ENCODE measurements around the gene ZCCHC14. TPM values are rescaled to one million over a fixed set of nuclear protein-coding genes. Genes with fewer than 3 reads are reported as not detected.

The ZCCHC14 gene
- total RNA-seq, 1 experiment from 2014 or later: 37.8 TPM

DNA sequence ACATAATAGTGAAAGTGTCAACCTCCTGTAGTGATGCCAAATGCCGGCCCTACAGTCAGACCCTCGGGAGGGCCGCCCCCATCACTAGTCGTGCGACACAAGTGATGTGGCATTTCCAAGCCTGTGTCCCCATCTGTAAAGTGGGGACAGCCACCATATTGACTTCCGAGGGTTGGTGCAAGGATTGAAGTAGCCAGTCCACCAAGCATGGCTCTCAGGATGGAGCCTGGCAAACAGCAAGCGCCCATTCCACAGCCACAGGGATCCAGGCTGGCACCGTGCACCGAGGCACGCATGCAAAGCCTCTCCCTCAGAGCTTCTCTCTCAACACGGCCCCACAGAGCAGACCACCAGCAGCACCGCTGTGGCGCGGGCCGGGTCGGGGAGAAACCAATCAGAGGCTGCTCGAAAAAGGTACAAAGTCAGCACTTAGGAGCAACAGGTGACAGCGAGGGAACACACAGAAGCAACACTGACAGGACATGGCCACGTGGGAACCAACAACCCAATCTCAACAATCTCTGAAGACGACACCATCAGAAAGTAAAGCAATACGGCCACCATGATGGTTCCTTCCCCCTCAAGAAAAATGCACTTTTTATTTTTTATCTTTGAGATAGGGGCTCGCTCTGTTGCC is 20.6 kb downstream of the ZCCHC14 start:
- no peak for ATAC-seq
- DNase-seq (ENCODE audit: low read depth, low spot score): no peak
- no peaks in the 10 kb centered on the region for H3K9me2 ChIP-seq (ENCODE audit: insufficient read depth)
- H3K9ac ChIP-seq (ENCODE audit: low read length): no peak overlapping the region
- no peaks in the 10 kb centered on the region for H3K27me3 ChIP-seq (ENCODE audit: insufficient read depth, low read length)
- H3K79me2 ChIP-seq (ENCODE audit: insufficient read depth, low read length): peaks cover 86% of the 10 kb centered on the region
- H3K36me3 ChIP-seq (ENCODE audit: control insufficient read depth in 1 of 2, insufficient read depth in 2 of 2, low read length in 2 of 2): no peaks in the 10 kb centered on the region
- no peak overlapping the region for H2AFZ ChIP-seq (ENCODE audit: low read depth, low read length, poor library complexity, severe bottlenecking)
- no peak overlapping the region for H3K4me2 ChIP-seq (ENCODE audit: low read length)
- no peak overlapping the region for H3K4me3 ChIP-seq (replicated peaks in 1 of 2; ENCODE audit: low read depth in 1 of 2, low read length in 2 of 2)
- ChIA-PET RAD21 (ENCODE audit: low non-redundant PET in 1 of 2, low total read pairs in 2 of 2, uncharacterized antibody in 2 of 2, unreplicated experiment in 2 of 2) (no interaction called here), POLR2A (no interaction called here), CTCF (no interaction called here)
- H3K27ac ChIP-seq (ENCODE audit: low read depth, low read length): no peak overlapping the region
- TF ChIP-seq, protein P1, sequence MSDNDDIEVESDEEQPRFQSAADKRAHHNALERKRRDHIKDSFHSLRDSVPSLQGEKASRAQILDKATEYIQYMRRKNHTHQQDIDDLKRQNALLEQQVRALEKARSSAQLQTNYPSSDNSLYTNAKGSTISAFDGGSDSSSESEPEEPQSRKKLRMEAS (IDR thresholded peaks at IDR 0.05): no peak
- no peak for TF ChIP-seq EZH2phosphoT487 (IDR thresholded peaks at IDR 0.05; ENCODE audit: borderline replicate concordance)
- no peak for TF ChIP-seq CBX3 (IDR thresholded peaks at IDR 0.05; ENCODE audit: low read depth)
- H3K4me1 ChIP-seq (ENCODE audit: control insufficient read depth in 1 of 2, insufficient read depth in 2 of 2, low read length in 2 of 2): no peaks in the 10 kb centered on the region
- intact Hi-C loops (cut with micrococcal nuclease): no loop called here
- H4K20me1 ChIP-seq (ENCODE audit: insufficient read depth): peaks cover 24% of the 10 kb centered on the region
- no TSS peak for BruUV-seq (replicated peaks)
- H3K9me3 ChIP-seq (ENCODE audit: control insufficient read depth in 1 of 2, insufficient read depth in 1 of 2, low read depth in 1 of 2, low read length in 2 of 2): no peaks in the 10 kb centered on the region

DNA sequence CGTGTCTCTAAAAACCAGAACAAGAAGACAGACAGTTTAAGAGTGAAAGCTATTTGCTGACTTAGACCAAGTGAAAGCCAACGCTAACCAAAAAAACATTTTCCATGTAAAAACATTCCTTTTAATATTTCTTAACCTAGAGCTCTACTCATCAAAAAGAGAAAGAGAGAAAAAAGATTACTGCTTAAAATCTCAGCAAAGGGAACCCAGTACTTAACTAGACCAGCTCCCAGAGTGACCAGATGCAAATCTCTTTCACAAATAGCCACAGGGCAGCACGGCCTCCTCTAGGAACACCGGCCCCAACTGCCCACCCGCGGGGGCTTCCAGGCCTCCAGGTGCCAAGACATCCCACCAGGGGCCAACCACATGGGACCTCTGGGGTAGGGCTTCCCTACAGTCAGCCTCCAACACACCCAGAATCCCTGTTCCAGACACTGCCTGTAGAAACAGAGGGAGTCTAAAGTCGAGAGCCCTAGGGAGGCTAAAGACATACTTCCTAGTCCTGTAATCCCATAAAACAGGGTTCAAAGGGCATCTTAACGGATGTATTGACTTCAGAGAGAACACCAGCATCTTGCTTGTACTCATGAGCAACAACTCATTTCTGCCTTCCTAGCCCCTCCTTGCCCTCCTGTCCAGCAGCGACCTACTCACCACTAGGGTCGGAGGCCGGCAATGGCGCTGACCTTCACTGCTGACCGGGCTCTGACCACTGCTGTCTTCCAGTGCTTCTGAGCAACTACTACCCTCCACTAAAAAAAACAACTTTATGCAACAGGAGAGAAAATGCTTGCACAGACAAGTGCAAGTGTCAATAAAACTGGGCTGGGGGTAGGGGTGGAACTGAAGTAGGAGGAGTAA is 21.3 kb downstream of the ZCCHC14 start:
- H3K27ac ChIP-seq (ENCODE audit: low read depth, low read length): no peak overlapping the region
- no peaks in the 10 kb centered on the region for H3K9me3 ChIP-seq (ENCODE audit: control insufficient read depth in 1 of 2, insufficient read depth in 1 of 2, low read depth in 1 of 2, low read length in 2 of 2)
- intact Hi-C loops (cut with micrococcal nuclease): no loop called here
- peaks cover 0 to 2% of the 10 kb centered on the region in 2 experiments; a peak in 2 of 4 replicates for H3K4me1 ChIP-seq (ENCODE audit: control insufficient read depth in 1 of 2, insufficient read depth in 2 of 2, low read length in 2 of 2)
- no peaks in the 10 kb centered on the region for H3K9me2 ChIP-seq (ENCODE audit: insufficient read depth)
- no peak for ATAC-seq
- TF ChIP-seq, protein P2, sequence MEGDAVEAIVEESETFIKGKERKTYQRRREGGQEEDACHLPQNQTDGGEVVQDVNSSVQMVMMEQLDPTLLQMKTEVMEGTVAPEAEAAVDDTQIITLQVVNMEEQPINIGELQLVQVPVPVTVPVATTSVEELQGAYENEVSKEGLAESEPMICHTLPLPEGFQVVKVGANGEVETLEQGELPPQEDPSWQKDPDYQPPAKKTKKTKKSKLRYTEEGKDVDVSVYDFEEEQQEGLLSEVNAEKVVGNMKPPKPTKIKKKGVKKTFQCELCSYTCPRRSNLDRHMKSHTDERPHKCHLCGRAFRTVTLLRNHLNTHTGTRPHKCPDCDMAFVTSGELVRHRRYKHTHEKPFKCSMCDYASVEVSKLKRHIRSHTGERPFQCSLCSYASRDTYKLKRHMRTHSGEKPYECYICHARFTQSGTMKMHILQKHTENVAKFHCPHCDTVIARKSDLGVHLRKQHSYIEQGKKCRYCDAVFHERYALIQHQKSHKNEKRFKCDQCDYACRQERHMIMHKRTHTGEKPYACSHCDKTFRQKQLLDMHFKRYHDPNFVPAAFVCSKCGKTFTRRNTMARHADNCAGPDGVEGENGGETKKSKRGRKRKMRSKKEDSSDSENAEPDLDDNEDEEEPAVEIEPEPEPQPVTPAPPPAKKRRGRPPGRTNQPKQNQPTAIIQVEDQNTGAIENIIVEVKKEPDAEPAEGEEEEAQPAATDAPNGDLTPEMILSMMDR (IDR thresholded peaks at IDR 0.05 in 2 of 3, conservative IDR thresholded peaks at IDR 0.05 in 1 of 3; ENCODE audit: borderline replicate concordance in 1 of 3, insufficient read depth in 1 of 3, low read depth in 2 of 3, low read length in 2 of 3): no peak
- TF ChIP-seq CEBPB (IDR thresholded peaks at IDR 0.05; ENCODE audit: low read depth): no peak
- TF ChIP-seq SP1 (IDR thresholded peaks at IDR 0.05; ENCODE audit: low read depth): no peak
- ChIA-PET POLR2A (interaction anchor here (1.2 kb wide), 1 partner anchor 18 kb away, joined by 3 read pairs; no protein-coding TSS in a partner anchor), CTCF (interaction anchor here (2.0 kb wide), 1 partner anchor 10 kb away, joined by 10 read pairs; no protein-coding TSS in a partner anchor), RAD21 (ENCODE audit: low non-redundant PET in 1 of 2, low total read pairs in 2 of 2, uncharacterized antibody in 2 of 2, unreplicated experiment in 2 of 2) (interaction anchor here in 1 of 2 experiments (0.7 kb wide), 1 partner anchor 164 kb away, joined by 5 read pairs; no protein-coding TSS in a partner anchor)
- peaks cover 87% of the 10 kb centered on the region for H3K79me2 ChIP-seq (ENCODE audit: insufficient read depth, low read length)
- no peak for DNase-seq (ENCODE audit: low read depth, low spot score)
- no peak overlapping the region for H3K9ac ChIP-seq (ENCODE audit: low read length)
- H3K27me3 ChIP-seq (ENCODE audit: insufficient read depth, low read length): no peaks in the 10 kb centered on the region
- no TSS peak for BruUV-seq (replicated peaks)
- no peak overlapping the region for H3K4me2 ChIP-seq (ENCODE audit: low read length)
- H2AFZ ChIP-seq (ENCODE audit: low read depth, low read length, poor library complexity, severe bottlenecking): no peak overlapping the region
- no peak overlapping the region for H3K4me3 ChIP-seq (replicated peaks in 1 of 2; ENCODE audit: low read depth in 1 of 2, low read length in 2 of 2)
- H4K20me1 ChIP-seq (ENCODE audit: insufficient read depth): peaks cover 25% of the 10 kb centered on the region
- H3K36me3 ChIP-seq (ENCODE audit: control insufficient read depth in 1 of 2, insufficient read depth in 2 of 2, low read length in 2 of 2): no peaks in the 10 kb centered on the region

Measured in HCT116 (cell line).